ENCODE results near the gene PCDHB15.
"Not testable (repeated sequence)": the region's sequence is repeated elsewhere in the genome, so short reads cannot be mapped to it uniquely, and the experiment has no call there.

PCDHB15 gene

DNA sequence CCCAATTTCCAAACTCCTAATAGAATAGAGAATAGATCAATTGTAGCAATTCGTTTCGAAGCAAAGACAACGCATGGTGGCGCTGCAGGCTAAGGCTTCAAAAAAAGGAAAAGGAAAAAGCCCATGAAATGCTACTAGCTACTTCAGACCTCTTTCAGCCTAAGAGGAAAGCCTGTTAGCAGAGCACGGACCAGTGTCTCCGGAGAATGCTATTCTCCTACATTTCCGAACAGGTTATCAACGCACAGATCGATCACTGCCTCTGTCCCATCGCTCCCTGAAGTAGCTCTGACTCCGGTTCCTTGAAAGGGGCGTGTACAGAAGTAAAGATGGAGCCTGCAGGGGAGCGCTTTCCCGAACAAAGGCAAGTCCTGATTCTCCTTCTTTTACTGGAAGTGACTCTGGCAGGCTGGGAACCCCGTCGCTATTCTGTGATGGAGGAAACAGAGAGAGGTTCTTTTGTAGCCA, at the start of gene PCDHB15:
PCDHB15 (plus strand) TSS at position 146 of the 468 bp plus-strand sequence; CDS start at position 330, 184 bp downstream.
- FAIRE-seq, result no peak

DNA sequence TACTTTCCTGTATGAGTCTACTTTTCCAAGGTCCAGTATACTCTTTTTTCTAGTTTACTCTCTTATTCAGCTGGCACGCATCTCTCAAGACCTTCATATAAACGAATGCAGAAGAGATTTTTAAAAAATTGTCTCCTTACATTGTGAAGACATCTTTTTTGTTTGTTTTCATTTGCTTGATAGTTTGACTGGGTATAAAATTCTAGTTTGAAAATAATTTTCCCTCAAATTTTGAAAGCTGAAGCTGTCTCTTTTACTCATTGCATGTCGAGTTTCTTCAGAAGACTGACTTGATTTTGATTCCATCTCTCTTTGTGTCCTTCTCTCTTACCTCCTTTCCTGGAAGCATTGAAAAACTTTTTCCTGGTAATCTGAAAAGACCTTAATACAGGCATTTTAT, 48.8 kb upstream of the PCDHB15 start:
- no peak for FAIRE-seq

DNA sequence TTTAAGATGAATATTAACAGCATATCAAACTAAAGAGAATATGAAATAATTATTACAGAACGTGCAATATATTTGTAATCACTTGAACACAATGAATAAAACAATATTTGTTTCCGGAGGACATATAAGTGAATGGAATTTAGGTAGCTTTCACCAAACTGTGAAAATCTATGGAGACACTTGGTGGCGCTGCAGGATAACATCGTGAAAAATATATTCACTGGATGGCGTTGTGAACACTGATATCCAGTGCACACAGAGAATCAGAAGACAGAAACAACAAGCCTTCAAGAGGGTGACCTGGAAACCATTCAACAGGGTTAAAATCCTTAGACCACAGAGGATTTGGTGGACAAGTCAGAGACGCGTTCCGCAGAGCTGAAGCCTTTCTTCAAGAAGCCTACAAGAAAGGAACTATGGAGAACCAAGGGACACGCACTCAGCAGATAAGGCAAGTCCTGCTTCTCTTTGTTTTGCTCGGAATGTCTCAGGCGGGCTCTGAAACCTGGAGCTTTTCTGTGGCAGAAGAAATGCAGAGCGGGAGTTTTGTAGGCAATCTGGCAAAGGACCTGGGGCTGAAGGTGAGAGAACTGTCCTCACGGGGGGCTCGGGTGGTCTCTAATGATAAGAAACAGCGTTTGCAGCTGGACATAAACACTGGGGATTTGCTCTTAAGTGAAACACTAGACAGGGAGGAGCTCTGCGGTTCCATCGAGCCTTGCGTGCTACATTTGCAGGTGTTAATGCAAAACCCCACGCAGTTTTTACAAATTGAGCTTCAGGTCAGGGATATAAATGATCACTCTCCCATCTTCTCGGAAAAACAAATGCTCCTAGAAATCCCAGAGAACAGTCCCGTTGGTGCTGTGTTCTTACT, 45.6 kb upstream of the PCDHB15 start, which contains the start of gene PCDHB11:
PCDHB11 (plus strand) TSS at position 269 of the 877 bp plus-strand sequence; CDS start at position 417, 148 bp downstream.
- FAIRE-seq, result peak; percentile 89

DNA sequence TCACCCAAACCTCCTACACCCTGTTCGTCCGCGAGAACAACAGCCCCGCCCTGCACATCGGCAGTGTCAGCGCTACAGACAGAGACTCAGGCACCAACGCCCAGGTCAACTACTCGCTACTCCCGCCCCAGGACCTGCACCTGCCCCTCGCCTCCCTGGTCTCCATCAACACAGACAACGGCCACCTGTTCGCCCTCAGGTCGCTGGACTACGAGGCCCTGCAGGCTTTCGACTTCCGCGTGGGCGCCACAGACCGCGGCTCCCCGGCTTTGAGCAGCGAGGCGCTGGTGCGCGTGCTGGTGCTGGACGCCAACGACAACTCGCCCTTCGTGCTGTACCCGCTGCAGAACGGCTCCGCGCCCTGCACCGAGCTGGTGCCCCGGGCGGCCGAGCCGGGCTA, 44.1 kb upstream of the PCDHB15 start:
- not testable (repeated sequence) for FAIRE-seq

DNA sequence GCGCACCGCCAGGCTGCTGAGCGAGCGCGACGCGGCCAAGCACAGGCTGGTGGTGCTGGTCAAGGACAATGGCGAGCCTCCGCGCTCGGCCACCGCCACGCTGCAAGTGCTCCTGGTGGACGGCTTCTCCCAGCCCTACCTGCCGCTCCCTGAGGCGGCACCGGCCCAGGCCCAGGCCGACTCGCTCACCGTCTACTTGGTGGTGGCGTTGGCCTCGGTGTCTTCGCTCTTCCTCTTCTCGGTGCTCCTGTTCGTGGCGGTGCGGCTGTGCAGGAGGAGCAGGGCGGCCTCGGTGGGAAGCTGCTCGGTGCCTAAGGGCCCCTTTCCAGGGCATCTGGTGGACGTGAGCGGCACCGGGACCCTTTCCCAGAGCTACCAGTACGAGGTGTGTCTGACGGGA, 43.5 kb upstream of the PCDHB15 start:
- not testable (repeated sequence) for FAIRE-seq

DNA sequence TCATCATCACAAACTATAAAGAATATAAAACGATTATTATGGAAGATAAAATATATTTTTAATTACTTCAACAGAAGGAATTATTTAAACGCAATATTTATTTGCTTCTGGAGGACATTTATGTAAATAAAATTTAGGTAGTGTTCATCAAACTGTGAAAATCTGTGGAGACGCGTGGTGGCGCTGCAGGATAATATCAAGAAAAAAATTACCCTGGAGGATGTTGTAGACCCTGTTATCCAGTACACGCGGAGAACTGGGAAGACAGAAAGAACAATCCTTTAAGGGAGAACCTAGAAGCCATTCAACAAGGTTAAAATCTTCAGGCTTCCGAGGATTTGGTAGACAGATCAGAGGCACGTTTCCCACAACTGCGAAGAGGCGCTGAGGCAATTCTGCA, 36.7 kb upstream of the PCDHB15 start, which contains the start of gene PCDHB12:
PCDHB12 (plus strand) TSS at position 242 of the 400 bp plus-strand sequence. CDS start 189 bp downstream, outside the sequence.
- FAIRE-seq, result no peak

DNA sequence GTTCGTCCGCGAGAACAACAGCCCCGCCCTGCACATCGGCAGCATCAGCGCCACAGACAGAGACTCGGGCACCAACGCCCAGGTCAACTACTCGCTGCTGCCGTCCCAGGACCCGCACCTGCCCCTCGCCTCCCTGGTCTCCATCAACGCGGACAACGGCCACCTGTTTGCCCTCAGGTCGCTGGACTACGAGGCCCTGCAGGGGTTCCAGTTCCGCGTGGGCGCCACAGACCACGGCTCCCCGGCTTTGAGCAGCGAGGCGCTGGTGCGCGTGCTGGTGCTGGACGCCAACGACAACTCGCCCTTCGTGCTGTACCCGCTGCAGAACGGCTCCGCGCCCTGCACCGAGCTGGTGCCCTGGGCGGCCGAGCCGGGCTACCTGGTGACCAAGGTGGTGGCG, 34.9 kb upstream of the PCDHB15 start:
- not testable (repeated sequence) for FAIRE-seq

DNA sequence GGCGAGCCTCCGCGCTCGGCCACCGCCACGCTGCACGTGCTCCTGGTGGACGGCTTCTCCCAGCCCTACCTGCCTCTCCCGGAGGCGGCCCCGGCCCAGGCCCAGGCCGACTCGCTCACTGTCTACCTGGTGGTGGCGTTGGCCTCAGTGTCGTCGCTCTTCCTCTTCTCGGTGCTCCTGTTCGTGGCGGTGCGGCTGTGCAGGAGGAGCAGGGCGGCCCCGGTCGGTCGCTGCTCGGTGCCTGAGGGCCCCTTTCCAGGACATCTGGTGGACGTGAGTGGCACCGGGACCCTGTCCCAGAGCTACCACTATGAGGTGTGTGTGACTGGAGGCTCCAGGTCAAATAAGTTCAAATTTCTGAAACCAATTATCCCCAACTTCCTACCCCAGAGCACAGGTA, 34.3 kb upstream of the PCDHB15 start:
- not testable (repeated sequence) for FAIRE-seq

DNA sequence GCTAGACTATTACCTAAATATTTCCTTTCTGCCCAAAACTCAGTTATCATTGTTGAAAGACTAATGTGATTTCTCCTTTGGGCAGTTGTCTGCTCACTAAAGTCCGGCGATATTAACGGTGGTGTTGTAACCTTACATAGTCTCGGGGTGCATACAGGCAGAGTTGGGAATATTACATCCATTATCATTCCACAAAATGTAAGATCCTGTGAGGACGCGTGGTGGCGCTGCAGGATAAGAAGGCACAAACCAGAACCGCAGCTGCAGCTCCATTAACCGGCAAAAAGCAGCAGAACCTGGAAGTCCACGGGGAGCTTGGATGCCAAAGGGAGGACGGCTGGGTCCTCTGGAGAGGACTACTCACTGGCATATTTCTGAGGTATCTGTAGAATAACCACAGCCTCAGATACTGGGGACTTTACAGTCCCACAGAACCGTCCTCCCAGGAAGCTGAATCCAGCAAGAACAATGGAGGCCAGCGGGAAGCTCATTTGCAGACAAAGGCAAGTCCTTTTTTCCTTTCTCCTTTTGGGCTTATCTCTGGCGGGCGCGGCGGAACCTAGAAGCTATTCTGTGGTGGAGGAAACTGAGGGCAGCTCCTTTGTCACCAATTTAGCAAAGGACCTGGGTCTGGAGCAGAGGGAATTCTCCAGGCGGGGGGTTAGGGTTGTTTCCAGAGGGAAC, 31.4 kb upstream of the PCDHB15 start, which contains the start of gene PCDHB13:
PCDHB13 (plus strand) TSS at position 264 of the 684 bp plus-strand sequence; CDS start at position 469, 205 bp downstream.
- FAIRE-seq, result not testable (repeated sequence)

DNA sequence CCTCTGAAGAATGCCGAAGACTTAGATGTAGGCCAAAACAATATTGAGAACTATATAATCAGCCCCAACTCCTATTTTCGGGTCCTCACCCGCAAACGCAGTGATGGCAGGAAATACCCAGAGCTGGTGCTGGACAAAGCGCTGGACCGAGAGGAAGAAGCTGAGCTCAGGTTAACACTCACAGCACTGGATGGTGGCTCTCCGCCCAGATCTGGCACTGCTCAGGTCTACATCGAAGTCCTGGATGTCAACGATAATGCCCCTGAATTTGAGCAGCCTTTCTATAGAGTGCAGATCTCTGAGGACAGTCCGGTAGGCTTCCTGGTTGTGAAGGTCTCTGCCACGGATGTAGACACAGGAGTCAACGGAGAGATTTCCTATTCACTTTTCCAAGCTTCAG, 30.6 kb upstream of the PCDHB15 start:
- not testable (repeated sequence) for FAIRE-seq

DNA sequence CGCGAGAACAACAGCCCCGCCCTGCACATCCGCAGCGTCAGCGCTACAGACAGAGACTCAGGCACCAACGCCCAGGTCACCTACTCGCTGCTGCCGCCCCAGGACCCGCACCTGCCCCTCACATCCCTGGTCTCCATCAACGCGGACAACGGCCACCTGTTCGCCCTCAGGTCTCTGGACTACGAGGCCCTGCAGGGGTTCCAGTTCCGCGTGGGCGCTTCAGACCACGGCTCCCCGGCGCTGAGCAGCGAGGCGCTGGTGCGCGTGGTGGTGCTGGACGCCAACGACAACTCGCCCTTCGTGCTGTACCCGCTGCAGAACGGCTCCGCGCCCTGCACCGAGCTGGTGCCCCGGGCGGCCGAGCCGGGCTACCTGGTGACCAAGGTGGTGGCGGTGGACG, 29.7 kb upstream of the PCDHB15 start:
- not testable (repeated sequence) for FAIRE-seq

DNA sequence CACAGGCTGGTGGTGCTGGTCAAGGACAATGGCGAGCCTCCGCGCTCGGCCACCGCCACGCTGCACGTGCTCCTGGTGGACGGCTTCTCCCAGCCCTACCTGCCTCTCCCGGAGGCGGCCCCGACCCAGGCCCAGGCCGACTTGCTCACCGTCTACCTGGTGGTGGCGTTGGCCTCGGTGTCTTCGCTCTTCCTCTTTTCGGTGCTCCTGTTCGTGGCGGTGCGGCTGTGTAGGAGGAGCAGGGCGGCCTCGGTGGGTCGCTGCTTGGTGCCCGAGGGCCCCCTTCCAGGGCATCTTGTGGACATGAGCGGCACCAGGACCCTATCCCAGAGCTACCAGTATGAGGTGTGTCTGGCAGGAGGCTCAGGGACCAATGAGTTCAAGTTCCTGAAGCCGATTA, 29.2 kb upstream of the PCDHB15 start:
- FAIRE-seq, result not testable (repeated sequence)

DNA sequence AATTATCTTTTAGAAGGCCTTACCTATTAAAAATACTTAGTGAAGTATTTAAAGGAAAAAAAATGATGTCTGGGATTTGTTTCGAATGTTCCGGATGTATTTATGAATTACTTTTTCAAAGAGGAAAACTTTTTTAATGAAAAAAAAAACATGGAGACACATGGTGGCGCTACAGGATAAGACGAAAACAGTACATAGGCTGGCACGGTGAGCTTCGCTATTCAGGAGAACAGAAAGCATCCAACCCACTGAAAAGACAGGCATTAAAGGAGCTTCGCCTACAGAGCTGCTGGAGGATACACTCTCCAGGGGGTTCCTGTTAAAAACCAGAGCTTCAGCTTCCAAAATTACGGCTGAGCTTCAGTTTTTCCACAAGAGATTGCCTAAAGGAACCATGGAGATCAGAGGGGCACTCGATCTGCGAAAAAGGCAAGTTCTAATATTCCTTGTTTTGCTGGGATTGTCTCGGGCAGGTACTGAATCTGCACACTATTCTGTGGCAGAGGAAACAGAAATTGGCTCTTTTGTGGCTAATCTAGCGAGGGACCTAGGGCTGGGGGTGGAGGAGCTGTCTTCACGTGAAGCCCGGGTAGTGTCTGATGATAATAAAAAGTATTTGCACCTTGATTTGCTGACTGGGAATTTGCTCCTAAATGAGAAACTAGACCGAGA, 21.9 kb upstream of the PCDHB15 start, which contains the start of gene PCDHB14:
PCDHB14 (plus strand) TSS at position 232 of the 672 bp plus-strand sequence; CDS start at position 395, 163 bp downstream.
- peak; percentile 98 for FAIRE-seq

DNA sequence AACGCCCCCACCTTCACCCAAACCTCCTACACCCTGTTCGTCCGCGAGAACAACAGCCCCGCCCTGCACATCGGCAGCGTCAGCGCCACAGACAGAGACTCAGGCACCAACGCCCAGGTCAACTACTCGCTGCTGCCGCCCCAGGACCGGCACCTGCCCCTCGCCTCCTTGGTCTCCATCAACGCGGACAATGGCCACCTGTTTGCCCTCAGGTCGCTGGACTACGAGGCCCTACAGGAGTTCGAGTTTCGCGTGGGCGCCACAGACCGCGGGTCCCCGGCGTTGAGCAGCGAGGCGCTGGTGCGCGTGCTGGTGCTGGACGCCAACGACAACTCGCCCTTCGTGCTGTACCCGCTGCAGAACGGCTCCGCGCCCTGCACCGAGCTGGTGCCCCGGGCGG, 20.4 kb upstream of the PCDHB15 start:
- not testable (repeated sequence) for FAIRE-seq

DNA sequence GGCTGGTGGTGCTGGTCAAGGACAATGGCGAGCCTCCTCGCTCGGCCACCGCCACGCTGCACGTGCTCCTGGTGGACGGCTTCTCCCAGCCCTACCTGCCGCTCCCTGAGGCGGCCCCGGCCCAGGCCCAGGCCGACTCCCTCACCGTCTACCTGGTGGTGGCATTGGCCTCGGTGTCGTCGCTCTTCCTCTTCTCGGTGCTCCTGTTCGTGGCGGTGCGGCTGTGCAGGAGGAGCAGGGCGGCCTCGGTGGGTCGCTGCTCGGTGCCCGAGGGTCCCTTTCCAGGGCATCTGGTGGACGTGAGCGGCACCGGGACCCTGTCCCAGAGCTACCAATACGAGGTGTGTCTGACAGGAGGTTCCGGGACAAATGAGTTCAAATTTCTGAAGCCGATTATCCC, 19.8 kb upstream of the PCDHB15 start:
- FAIRE-seq, result not testable (repeated sequence)

DNA sequence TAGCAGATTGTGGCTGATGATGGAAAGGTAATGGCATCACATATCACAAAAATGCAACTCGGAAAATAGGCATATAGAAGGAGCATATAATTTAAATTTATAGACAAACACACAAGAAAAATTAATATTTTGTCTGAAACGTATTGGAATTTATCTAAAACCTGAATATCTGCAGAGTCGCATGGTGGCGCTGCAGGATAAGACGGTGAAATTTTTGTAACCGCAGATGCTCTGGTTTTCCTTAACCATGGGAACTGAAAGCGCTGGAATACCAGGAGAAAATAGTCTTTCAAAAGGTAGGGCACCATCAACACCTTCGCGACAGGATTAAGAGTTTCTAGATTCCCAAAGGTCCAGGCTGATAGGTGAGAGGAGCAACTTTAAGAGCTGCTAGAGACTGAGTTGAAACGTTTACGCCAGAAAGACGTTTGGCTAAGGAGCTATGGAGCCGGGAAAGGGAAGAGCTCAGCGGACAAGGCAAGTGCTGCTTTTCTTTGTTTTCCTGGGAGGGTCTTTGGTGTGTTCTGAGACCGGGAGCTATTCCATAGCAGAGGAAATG, 11.0 kb upstream of the PCDHB15 start:
- FAIRE-seq, result no peak

DNA sequence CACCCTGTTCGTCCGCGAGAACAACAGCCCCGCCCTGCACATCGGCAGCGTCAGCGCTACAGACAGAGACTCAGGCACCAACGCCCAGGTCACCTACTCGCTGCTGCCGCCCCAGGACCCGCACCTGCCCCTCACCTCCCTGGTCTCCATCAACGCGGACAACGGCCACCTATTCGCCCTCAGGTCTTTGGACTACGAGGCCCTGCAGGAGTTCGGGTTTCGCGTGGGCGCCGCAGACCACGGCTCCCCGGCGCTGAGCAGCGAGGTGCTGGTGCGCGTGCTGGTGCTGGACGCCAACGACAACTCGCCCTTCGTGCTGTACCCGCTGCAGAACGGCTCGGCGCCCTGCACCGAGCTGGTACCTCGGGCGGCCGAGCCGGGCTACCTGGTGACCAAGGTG, 9.3 kb upstream of the PCDHB15 start:
- FAIRE-seq, result not testable (repeated sequence)

DNA sequence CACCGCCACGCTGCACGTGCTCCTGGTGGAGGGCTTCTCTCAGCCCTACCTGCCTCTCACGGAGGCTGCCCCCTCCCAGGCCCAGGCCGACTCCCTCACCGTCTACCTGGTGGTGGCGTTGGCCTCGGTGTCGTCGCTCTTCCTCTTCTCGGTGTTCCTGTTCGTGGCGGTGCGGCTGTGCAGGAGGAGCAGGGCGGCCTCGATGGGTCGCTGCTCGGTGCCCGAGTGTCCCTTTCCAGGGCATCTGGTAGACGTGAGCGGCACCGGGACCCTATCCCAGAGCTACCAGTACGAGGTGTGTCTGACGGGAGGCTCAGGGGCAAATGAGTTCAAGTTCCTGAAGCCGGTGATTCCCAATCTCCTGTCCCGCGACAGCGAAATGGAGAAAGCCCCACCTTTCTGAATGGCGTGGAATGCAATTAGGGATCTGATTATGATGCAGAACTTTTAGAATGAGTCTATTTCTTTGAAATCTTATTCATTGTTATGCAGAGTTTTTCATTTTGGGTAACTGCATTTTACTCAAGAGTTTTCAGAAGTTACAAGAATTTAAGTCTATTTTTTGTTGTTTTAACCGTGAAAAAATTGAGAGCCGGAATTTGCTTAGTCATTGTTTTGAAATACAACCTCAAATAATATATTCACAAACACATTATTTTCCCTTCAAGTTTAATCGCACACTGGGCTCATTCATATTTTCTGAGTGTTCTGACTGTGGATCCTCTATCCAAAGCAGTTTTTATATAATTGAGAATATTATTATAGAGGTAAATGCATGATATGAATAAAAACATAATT, 8.5 kb upstream of the PCDHB15 start:
- FAIRE-seq, result no peak

DNA sequence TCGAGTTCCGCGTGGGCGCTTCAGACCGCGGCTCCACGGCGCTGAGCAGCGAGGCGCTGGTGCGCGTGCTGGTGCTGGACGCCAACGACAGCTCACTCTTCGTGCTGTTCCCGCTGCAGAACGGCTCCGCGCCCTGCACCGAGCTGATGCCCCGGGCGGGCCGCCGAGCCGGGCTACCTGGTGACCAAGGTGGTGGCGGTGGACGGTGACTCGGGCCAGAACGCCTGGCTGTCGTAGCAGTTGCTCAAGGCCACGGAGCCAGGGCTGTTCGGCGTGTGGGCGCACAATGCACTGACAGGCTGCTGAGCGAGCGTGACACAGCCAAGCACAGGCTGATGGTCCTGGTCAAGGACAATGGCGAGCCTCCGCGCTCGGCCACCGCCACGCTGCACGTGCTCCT, 3.7 kb upstream of the PCDHB15 start:
- no peak for FAIRE-seq

DNA sequence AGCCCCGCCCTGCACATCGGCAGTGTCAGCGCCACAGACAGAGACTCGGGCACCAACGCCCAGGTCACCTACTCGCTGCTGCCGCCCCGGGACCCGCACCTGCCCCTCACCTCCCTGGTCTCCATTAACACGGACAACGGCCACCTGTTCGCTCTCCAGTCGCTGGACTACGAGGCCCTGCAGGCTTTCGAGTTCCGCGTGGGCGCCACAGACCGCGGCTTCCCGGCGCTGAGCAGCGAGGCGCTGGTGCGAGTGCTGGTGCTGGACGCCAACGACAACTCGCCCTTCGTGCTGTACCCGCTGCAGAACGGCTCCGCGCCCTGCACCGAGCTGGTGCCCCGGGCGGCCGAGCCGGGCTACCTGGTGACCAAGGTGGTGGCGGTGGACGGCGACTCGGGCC, 1.8 kb downstream of the PCDHB15 start:
- FAIRE-seq, result not testable (repeated sequence)

DNA sequence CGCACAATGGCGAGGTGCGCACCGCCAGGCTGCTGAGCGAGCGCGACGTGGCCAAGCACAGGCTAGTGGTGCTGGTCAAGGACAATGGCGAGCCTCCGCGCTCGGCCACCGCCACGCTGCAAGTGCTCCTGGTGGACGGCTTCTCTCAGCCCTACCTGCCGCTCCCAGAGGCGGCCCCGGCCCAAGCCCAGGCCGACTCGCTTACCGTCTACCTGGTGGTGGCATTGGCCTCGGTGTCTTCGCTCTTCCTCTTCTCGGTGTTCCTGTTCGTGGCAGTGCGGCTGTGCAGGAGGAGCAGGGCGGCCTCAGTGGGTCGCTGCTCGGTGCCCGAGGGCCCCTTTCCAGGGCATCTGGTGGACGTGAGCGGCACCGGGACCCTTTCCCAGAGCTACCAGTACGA, 2.2 kb downstream of the PCDHB15 start:
- FAIRE-seq, result not testable (repeated sequence)
